ENCODE measurements around the gene CWC25. TPM values are rescaled to one million over a fixed set of nuclear protein-coding genes. Genes with fewer than 3 reads are reported as not detected.
A peak's percentile ranks its signal among the peaks of the same experiment; 100 is the strongest.

The CWC25 gene
- total and polyA plus RNA-seq, 9 of the 15 experiments (the other 6 are each of a cell fraction or from before 2014, with no cell fraction given): 16.5 to 27.4 (median 23.0) TPM

DNA sequence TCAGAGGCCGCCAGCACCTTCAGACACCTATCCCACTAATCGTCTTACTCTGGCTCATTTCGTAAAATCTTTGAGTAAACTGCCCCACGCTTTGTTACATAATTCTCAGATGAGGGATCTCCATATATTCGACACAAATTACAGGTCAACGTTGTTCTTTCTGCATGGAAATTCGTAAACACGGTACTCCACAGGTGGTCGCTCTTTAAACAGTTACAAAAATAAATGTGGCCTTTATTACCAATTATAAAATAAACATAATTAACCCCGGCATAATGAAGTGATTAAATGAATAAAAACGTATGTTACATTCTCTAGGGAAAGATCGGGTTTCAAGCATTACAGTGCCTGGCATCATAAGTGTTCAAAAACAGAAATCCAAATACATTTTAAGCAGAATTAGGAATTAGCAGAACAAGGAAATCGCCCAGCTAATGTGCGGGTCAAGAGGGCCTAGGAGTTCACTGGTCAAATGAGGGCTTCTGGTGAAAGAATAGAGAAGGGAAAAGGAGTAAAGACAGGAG lies 24.8 kb downstream of the CWC25 start (continued):
- TF ChIP-seq, protein P1, sequence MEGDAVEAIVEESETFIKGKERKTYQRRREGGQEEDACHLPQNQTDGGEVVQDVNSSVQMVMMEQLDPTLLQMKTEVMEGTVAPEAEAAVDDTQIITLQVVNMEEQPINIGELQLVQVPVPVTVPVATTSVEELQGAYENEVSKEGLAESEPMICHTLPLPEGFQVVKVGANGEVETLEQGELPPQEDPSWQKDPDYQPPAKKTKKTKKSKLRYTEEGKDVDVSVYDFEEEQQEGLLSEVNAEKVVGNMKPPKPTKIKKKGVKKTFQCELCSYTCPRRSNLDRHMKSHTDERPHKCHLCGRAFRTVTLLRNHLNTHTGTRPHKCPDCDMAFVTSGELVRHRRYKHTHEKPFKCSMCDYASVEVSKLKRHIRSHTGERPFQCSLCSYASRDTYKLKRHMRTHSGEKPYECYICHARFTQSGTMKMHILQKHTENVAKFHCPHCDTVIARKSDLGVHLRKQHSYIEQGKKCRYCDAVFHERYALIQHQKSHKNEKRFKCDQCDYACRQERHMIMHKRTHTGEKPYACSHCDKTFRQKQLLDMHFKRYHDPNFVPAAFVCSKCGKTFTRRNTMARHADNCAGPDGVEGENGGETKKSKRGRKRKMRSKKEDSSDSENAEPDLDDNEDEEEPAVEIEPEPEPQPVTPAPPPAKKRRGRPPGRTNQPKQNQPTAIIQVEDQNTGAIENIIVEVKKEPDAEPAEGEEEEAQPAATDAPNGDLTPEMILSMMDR (IDR thresholded peaks at IDR 0.05 in 2 of 3, conservative IDR thresholded peaks at IDR 0.05 in 1 of 3; ENCODE audit: insufficient read depth in 2 of 3, low read depth in 1 of 3, low read length in 3 of 3): no peak
- TF ChIP-seq ZNF695 (CRISPR knock-in tag; IDR thresholded peaks at IDR 0.05): no peak
- TF ChIP-seq TBL1XR1 (IDR thresholded peaks at IDR 0.05; ENCODE audit: low read length in 2 of 2): no peak
- TF ChIP-seq ZNF76 (CRISPR knock-in tag; IDR thresholded peaks at IDR 0.05; ENCODE audit: borderline replicate concordance): no peak
- TF ChIP-seq KLF6 (CRISPR knock-in tag; IDR thresholded peaks at IDR 0.05; ENCODE audit: borderline replicate concordance): no peak
- TF ChIP-seq ZNF146 (CRISPR knock-in tag; IDR thresholded peaks at IDR 0.05; ENCODE audit: unreplicated experiment): no peak

DNA sequence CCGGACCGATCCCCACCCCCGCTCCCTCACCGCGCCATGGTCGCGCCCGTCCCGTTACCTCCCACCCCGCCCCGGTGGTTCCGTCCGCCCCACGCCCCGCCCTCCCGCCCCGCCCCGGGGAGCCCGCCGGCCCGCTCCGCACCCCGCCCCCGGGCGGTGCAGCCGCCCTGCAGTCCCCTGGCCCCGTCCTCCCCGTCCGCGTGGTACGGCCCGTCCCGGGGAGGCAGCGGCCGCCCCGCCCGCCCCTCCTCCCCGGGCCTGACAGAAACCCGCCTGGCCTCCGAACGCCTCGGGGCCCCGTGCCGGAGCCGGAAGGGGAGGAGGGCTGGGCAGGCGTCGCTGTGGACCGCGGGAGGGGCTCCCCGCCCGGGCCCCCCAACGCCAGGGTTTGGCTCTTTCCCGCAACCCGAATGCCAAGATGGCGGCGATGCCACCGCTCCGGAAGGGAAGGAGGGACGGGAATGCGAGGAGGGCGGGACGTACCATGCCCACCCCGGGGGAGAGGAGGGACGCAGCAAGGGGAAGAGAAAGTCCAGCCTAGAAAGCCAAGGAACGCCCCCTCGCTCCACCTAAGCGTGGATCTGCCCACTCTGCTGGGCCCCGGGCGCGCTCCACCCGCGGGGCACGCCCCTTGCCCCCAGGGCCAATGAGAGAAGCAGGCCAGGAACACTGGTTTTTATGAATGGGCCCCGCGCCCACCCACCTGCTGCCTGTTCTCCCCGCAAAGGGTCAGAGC lies 25.5 kb downstream of the CWC25 start, which contains the start of gene PIP4K2B:
Gene PIP4K2B (minus strand): TSS at position 56 of the 736 bp plus-strand sequence. CDS start 132 bp downstream, outside the sequence.
- FAIRE-seq (no peak), DNase-seq (ENCODE audit: extremely low read depth in 1 of 4, low spot score in 3 of 4) (peak; percentile 97 to 98 (median 97)), ATAC-seq (peak; percentile 93)
- Histone ChIP-seq H3K27me3 (ENCODE audit: control insufficient read depth in 2 of 2, insufficient read depth in 2 of 2, low read length in 2 of 2) (no peaks in the 10 kb centered on the region), H3K4me3 (peak within 1 kb of the TSS; percentile 87), H3K36me3 (ENCODE audit: control insufficient read depth, insufficient read depth, low read length) (peaks cover 56% of the 10 kb centered on the region), H3K4me1 (replicated peaks in 1 of 2; ENCODE audit: control insufficient read depth in 2 of 2, insufficient read depth in 2 of 2, low read length in 2 of 2) (peaks cover 20% of the 10 kb centered on the region in 2 experiments), H3K79me2 (ENCODE audit: control insufficient read depth, insufficient read depth, low read length) (peaks cover 37% of the 10 kb centered on the region), H3K27ac (ENCODE audit: extremely low read depth, low read depth, low read length) (peak within 1 kb of the TSS; percentile 98), H3K4me2 (ENCODE audit: insufficient read depth, low read length) (peak within 1 kb of the TSS; percentile 93), H2AFZ (ENCODE audit: low read depth, low read length) (peak within 1 kb of the TSS; percentile 90), H3K9me1 (ENCODE audit: control insufficient read depth, insufficient read depth, low read length) (no peaks in the 10 kb centered on the region), H3K9me3 (replicated peaks; ENCODE audit: control insufficient read depth, insufficient read depth, low read depth, low read length) (no peaks in the 10 kb centered on the region), H4K20me1 (replicated peaks; ENCODE audit: control insufficient read depth, insufficient read depth, low read length) (peaks cover 10% of the 10 kb centered on the region; the same call in 1 of the 2 replicates), H3K9ac (ENCODE audit: insufficient read depth in 1 of 2, low read depth in 2 of 2, low read length in 2 of 2) (peak within 1 kb of the TSS; percentile 93 to 96)
- no TSS peak for BruUV-seq (replicated peaks)
- intact Hi-C loops (cut with micrococcal nuclease): no loop called here
- ChIA-PET CTCF (ENCODE audit: low intra/inter-chr PET ratio) (no interaction called here), POLR2A (interaction anchor here (0.8 to 2.9 kb wide), 5 partner anchors 25 to 55 kb away, joined by 4 to 10 read pairs (median 4); partner anchors contain the start of genes CWC25 and RPL23)
- 0% methylated on average over 23 of the region's 76 CpGs for WGBS (ENCODE audit: insufficient coverage, low coverage, missing lambda C conversion rate)
- in situ Hi-C loops (cut with MboI): no loop called here
- TF ChIP-seq ZNF212 (CRISPR knock-in tag; IDR thresholded peaks at IDR 0.05) (0 out of 2 replicates have a peak, but pooled peaks have one; percentile 40), OTX1 (CRISPR knock-in tag; IDR thresholded peaks at IDR 0.05) (no peak), ZNF217 (CRISPR knock-in tag; IDR thresholded peaks at IDR 0.05) (no peak), SMAD3 (CRISPR knock-in tag; conservative IDR thresholded peaks at IDR 0.05) (0 out of 2 replicates have a peak, but pooled peaks have one; percentile 28), CXXC5 (CRISPR knock-in tag; IDR thresholded peaks at IDR 0.05) (peak; percentile 85), FOXJ3 (CRISPR knock-in tag; IDR thresholded peaks at IDR 0.05) (no peak), ZNF431 (CRISPR knock-in tag; IDR thresholded peaks at IDR 0.05) (no peak)
- TF ChIP-seq, protein P2, sequence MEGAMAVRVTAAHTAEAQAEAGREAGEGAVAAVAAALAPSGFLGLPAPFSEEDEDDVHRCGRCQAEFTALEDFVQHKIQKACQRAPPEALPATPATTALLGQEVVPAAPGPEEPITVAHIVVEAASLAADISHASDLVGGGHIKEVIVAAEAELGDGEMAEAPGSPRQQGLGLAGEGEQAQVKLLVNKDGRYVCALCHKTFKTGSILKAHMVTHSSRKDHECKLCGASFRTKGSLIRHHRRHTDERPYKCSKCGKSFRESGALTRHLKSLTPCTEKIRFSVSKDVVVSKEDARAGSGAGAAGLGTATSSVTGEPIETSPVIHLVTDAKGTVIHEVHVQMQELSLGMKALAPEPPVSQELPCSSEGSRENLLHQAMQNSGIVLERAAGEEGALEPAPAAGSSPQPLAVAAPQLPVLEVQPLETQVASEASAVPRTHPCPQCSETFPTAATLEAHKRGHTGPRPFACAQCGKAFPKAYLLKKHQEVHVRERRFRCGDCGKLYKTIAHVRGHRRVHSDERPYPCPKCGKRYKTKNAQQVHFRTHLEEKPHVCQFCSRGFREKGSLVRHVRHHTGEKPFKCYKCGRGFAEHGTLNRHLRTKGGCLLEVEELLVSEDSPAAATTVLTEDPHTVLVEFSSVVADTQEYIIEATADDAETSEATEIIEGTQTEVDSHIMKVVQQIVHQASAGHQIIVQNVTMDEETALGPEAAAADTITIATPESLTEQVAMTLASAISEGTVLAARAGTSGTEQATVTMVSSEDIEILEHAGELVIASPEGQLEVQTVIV (CRISPR knock-in tag; IDR thresholded peaks at IDR 0.05; ENCODE audit: borderline replicate concordance): no peak
- TF ChIP-seq, protein P3, sequence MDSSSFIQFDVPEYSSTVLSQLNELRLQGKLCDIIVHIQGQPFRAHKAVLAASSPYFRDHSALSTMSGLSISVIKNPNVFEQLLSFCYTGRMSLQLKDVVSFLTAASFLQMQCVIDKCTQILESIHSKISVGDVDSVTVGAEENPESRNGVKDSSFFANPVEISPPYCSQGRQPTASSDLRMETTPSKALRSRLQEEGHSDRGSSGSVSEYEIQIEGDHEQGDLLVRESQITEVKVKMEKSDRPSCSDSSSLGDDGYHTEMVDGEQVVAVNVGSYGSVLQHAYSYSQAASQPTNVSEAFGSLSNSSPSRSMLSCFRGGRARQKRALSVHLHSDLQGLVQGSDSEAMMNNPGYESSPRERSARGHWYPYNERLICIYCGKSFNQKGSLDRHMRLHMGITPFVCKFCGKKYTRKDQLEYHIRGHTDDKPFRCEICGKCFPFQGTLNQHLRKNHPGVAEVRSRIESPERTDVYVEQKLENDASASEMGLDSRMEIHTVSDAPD (CRISPR knock-in tag; IDR thresholded peaks at IDR 0.05): no peak

All from K562 (cell line).